Activated CD8-positive, alpha-beta T cell treated with anti-CD3 and anti-CD28 coated beads, Interleukin-2, amount 10 ng/mL, durations not matched to agents 7 days and 5 days (primary cell): ENCODE data around the gene SPG7. TPM values are rescaled to one million over a fixed set of nuclear protein-coding genes. Genes with fewer than 3 reads are reported as not detected.
"Not testable (repeated sequence)": the region's sequence is repeated elsewhere in the genome, so short reads cannot be mapped to it uniquely, and the experiment has no call there.

ENCODE experiments used
- ATAC-seq: fragments of 150-1000 bp; cut with Tn5 transposase; one replicate; pipeline ENCODE4 v1.10.0; 2021; ENCODE audit warnings: moderate library complexity
- CTCF ChIA-PET: fragments of 350-600 bp; sonication (Branson Sonifier 250); formaldehyde crosslinking; loops from one replicate; lab custom pipeline; 2021; ENCODE audit warnings: antibody characterized with exemption; lab: Charles Lee
- POLR2A ChIA-PET: fragments of 350-600 bp; sonication (Branson Sonifier 250); formaldehyde crosslinking; loops from one replicate; lab custom pipeline; 2021; ENCODE audit warnings: antibody characterized with exemption; lab: Charles Lee
- DNase-seq: peaks from one replicate; pipeline ENCODE4 v3.0.0-alpha.2; 2020
- H3K27ac Mint-ChIP-seq: one replicate; pipeline ENCODE4 v1.8.0; 2021; ENCODE audit warnings: mild to moderate bottlenecking, mixed read lengths
- H3K27me3 Mint-ChIP-seq: one replicate; pipeline ENCODE4 v1.8.0; 2021; ENCODE audit warnings: low read depth, mixed read lengths
- H3K36me3 Mint-ChIP-seq: one replicate; pipeline ENCODE4 v1.8.0; 2021; ENCODE audit warnings: low read depth, mixed read lengths
- H3K4me1 Mint-ChIP-seq: one replicate; pipeline ENCODE4 v1.8.0; 2021; ENCODE audit warnings: low read depth, mixed read lengths
- H3K4me3 Mint-ChIP-seq: one replicate; pipeline ENCODE4 v1.8.0; 2021; ENCODE audit warnings: mild to moderate bottlenecking, mixed read lengths
- H3K9me3 Mint-ChIP-seq: one replicate; pipeline ENCODE4 v1.8.0; 2022; ENCODE audit warnings: mixed read lengths; ENCODE audit not compliant: insufficient read depth
- total RNA-seq, 2 experiments: library from RNA; stranded (reverse); gene quantifications; one replicate each; pipeline ENCODE4 v1.2.3, GENCODE V29; 2021

SPG7 gene
- total RNA-seq: 10 to 100 TPM; 94.7 to 98.4 TPM

DNA sequence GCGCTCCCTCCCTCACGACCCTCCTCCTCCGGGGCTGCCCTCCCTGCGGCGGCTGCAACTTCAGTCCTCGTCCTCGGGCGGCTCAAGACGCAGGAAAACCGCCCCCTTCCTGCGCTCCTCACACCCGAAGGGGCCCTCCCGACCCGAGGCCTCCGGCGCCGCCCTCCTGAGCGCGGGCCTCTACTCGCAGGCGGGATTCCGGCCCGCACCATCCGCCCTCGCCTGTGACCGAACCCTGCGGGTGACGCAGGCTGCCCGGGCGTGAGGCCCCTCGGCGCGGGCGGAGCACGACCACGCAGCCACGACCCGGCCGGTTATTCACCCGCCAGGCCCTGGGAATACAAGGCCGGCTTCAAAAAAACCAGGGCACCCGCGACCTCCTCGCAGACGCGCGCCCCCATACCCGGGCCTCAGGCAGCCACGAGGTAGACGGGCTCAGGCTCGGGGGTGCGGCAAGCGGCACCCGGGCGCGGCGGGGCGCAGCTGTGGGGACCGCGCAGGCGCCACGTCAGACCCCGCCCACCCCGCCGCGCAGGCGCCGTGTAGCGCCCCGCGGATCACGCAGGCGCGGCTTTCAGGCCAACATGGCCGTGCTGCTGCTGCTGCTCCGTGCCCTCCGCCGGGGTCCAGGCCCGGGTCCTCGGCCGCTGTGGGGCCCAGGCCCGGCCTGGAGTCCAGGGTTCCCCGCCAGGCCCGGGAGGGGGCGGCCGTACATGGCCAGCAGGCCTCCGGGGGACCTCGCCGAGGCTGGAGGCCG, at the start of gene SPG7:
TSS of gene SPG7 (plus strand) at position 570 of the 757 bp plus-strand sequence. CDS start at position 585, 15 bp downstream.
- ChIA-PET POLR2A (interaction anchor here (1.0 to 3.4 kb wide), 12 partner anchors 10 to 411 kb away, joined by 3 to 25 read pairs (median 5); partner anchors contain the start of gene ZNF778), CTCF (interaction anchor here (0.7 to 3.5 kb wide), 31 partner anchors 9 to 267 kb away, joined by 3 to 15 read pairs (median 4); partner anchors contain the start of gene ANKRD11)
- ATAC-seq: peak; percentile 77
- H3K4me3 Mint-ChIP-seq: peak within 1 kb of the TSS; percentile 91
- peak; percentile 90 for DNase-seq
- H3K9me3 Mint-ChIP-seq: no peaks in the 10 kb centered on the region
- peak within 1 kb of the TSS; percentile 92 for H3K27ac Mint-ChIP-seq
- peaks cover 12% of the 10 kb centered on the region for H3K36me3 Mint-ChIP-seq
- no peaks in the 10 kb centered on the region for H3K27me3 Mint-ChIP-seq
- H3K4me1 Mint-ChIP-seq: peaks cover 38% of the 10 kb centered on the region

GRCh38 chr16:89458551-89458950, 49.7 kb upstream of the SPG7 start:
- ChIA-PET CTCF (no interaction called here), POLR2A (interaction anchor here (0.8 kb wide), 1 partner anchor 21 kb away, joined by 4 read pairs; no protein-coding TSS in a partner anchor)
- H3K27ac Mint-ChIP-seq: peak overlapping the region; percentile 35
- no peak overlapping the region for H3K4me3 Mint-ChIP-seq
- H3K9me3 Mint-ChIP-seq: no peaks in the 10 kb centered on the region
- H3K27me3 Mint-ChIP-seq: no peaks in the 10 kb centered on the region
- H3K4me1 Mint-ChIP-seq: peaks cover 58% of the 10 kb centered on the region
- H3K36me3 Mint-ChIP-seq: peaks cover 31% of the 10 kb centered on the region
- ATAC-seq (no peak), DNase-seq (no peak)

- POLR2A ChIA-PET: no interaction called here
- no peaks in the 10 kb centered on the region for H3K9me3 Mint-ChIP-seq
- H3K4me3 Mint-ChIP-seq: no peak overlapping the region
- DNase-seq (no peak), ATAC-seq (no peak)
- H3K4me1 Mint-ChIP-seq: peaks cover 54% of the 10 kb centered on the region
- H3K27ac Mint-ChIP-seq: peak overlapping the region; percentile 35
- CTCF ChIA-PET: no interaction called here
- H3K36me3 Mint-ChIP-seq: peaks cover 31% of the 10 kb centered on the region
- H3K27me3 Mint-ChIP-seq: no peaks in the 10 kb centered on the region
Measured at GRCh38 chr16:89458967-89459366, 49.2 kb upstream of the SPG7 start.

DNA sequence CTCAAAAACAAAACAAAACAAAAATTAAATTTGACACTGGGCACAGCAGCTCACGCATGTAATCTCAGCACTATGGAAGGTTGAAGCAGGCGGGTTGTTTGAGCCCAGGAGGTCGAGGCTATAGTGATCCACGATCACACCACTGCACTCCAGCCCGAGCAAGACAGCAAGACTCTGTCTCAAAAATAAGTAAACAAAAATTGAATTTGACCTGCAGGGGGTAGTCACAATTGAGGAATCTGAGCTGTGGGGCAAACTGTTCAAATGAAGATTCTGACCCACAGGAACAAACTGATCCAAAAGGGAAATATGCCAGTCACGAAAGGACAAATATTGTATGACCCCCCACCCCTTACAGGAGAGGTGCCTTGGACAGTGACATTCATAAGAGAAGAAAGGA, 47.6 kb upstream of the SPG7 start:
- Mint-ChIP-seq H3K9me3 (no peaks in the 10 kb centered on the region), H3K4me3 (no peak overlapping the region), H3K27me3 (no peaks in the 10 kb centered on the region), H3K27ac (no peak overlapping the region), H3K4me1 (peaks cover 54% of the 10 kb centered on the region), H3K36me3 (peaks cover 37% of the 10 kb centered on the region)
- DNase-seq (no peak), ATAC-seq (peak; percentile 32)
- POLR2A ChIA-PET: no interaction called here
- CTCF ChIA-PET: interaction anchor here (1.4 to 1.5 kb wide), 2 partner anchors 14 to 18 kb away, joined by 3 to 5 read pairs; no protein-coding TSS in a partner anchor

DNA sequence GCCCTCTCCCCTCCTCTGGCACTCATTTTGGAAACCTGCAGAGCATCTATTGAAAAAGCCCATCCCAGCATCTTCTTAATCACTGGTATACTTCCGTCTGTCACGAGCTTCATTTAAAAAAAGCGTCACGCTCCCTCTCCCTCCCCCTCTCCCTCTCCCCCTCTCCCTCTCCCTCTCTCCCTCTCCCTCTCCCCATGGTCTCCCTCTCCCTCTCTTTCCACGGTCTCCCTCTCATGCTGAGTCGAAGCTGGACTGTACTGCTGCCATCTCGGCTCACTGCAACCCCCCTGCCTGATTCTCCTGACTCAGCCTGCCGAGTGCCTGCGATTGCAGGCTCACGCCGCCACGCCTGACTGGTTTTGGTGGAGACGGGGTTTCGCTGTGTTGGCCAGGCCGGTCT, 46.3 kb upstream of the SPG7 start:
- POLR2A ChIA-PET: not testable (repeated sequence)

DNA sequence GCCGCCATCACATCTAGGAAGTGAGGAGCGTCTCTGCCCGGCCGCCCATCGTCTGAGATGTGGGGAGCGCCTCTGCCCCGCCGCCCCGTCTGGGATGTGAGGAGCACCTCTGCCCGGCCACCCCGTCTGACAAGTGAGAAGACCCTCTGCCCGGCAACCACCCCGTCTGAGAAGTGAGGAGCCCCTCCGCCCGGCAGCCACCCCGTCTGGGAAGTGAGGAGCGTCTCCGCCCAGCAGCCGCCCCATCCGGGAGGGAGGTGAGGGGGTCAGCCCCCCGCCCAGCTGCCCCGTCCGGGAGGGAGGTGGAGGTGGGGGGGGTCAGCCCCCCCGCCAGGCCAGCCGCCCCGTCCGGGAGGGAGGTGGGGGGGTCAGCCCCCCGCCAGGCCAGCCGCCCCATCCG, 45.6 kb upstream of the SPG7 start:
- H3K4me3 Mint-ChIP-seq, POLR2A ChIA-PET, ATAC-seq, DNase-seq, CTCF ChIA-PET, H3K27ac Mint-ChIP-seq, H3K27me3 Mint-ChIP-seq, H3K9me3 Mint-ChIP-seq: not testable (repeated sequence)
- H3K36me3 Mint-ChIP-seq: peaks cover 35% of the 10 kb centered on the region
- H3K4me1 Mint-ChIP-seq: peaks cover 56% of the 10 kb centered on the region

More for the DNA sequence above, 46.3 kb upstream of the SPG7 start:
- H3K36me3 Mint-ChIP-seq: peaks cover 35% of the 10 kb centered on the region
- H3K27ac Mint-ChIP-seq, H3K9me3 Mint-ChIP-seq, ATAC-seq, H3K27me3 Mint-ChIP-seq, CTCF ChIA-PET, H3K4me3 Mint-ChIP-seq, DNase-seq: not testable (repeated sequence)
- H3K4me1 Mint-ChIP-seq: peaks cover 52% of the 10 kb centered on the region

GRCh38 chr16:89463312-89463711, 44.9 kb upstream of the SPG7 start:
- H3K4me3 Mint-ChIP-seq, H3K9me3 Mint-ChIP-seq, CTCF ChIA-PET, ATAC-seq, H3K27ac Mint-ChIP-seq, DNase-seq, H3K27me3 Mint-ChIP-seq, POLR2A ChIA-PET: not testable (repeated sequence)
- Mint-ChIP-seq H3K36me3 (peaks cover 34% of the 10 kb centered on the region), H3K4me1 (peaks cover 60% of the 10 kb centered on the region)

DNA sequence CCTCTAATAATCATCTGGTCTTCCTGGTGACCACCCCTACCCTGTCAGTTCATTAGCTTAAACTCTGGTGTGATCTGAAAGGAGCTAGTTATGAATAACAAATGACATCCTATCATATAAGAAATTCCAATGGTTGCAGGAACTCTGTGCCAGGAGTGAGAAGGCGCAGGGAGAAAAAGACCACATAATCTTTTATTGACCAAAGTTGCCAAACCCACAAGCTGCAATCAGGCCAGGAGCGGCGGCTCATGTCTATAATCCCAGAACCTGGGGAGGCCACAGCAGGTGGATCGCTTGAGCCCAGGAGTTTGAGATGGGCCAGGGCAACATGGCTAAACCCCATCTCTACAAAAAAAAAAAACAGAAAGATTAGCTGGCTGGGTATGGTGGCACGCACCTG, 41.3 kb upstream of the SPG7 start:
- ChIA-PET POLR2A (interaction anchor here (0.6 to 1.4 kb wide), 2 partner anchors 9 to 21 kb away, joined by 3 read pairs; no protein-coding TSS in a partner anchor), CTCF (interaction anchor here (1.1 to 1.4 kb wide), 2 partner anchors 11 to 58 kb away, joined by 5 read pairs; no protein-coding TSS in a partner anchor)
- H3K9me3 Mint-ChIP-seq: no peaks in the 10 kb centered on the region
- peaks cover 55% of the 10 kb centered on the region for H3K4me1 Mint-ChIP-seq
- no peak for DNase-seq
- ATAC-seq: no peak
- H3K27me3 Mint-ChIP-seq: no peaks in the 10 kb centered on the region
- peaks cover 31% of the 10 kb centered on the region for H3K36me3 Mint-ChIP-seq
- no peak overlapping the region for H3K4me3 Mint-ChIP-seq
- H3K27ac Mint-ChIP-seq: no peak overlapping the region

- H3K36me3 Mint-ChIP-seq: peaks cover 36% of the 10 kb centered on the region
- DNase-seq (no peak), ATAC-seq (no peak)
- no peak overlapping the region for H3K27ac Mint-ChIP-seq
- POLR2A ChIA-PET: interaction anchor here (1.4 kb wide), 1 partner anchor 21 kb away, joined by 3 read pairs; no protein-coding TSS in a partner anchor
- H3K4me1 Mint-ChIP-seq: peaks cover 59% of the 10 kb centered on the region
- no peaks in the 10 kb centered on the region for H3K9me3 Mint-ChIP-seq
- H3K27me3 Mint-ChIP-seq: no peaks in the 10 kb centered on the region
- no peak overlapping the region for H3K4me3 Mint-ChIP-seq
- CTCF ChIA-PET: interaction anchor here (1.1 to 1.4 kb wide), 2 partner anchors 12 to 58 kb away, joined by 5 read pairs; no protein-coding TSS in a partner anchor
Measured at GRCh38 chr16:89467382-89467781, 40.8 kb upstream of the SPG7 start.

DNA sequence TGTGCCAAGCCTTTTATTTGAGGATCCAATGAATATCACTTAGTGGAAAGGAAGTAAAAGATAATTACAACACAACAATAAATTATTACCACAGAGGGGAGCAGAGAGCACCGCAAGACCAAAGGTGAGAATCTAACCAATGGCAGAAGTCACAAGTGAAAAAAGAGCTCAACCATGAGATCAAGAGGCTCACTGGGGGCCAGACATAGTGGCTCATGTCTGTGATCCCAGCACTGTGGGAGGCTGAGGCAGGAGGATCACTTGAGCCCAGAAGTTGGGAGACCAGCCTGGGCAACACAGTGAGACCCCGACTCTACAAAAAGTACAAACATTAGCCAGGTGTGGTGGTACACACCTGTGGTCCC, 35.5 kb upstream of the SPG7 start:
- ChIA-PET CTCF (interaction anchor here (1.2 to 2.7 kb wide), 5 partner anchors 10 to 65 kb away, joined by 3 to 13 read pairs (median 6); no protein-coding TSS in a partner anchor), POLR2A (interaction anchor here (1.2 to 2.6 kb wide), 2 partner anchors 9 to 12 kb away, joined by 7 to 16 read pairs; no protein-coding TSS in a partner anchor)
- peaks cover 83% of the 10 kb centered on the region for H3K4me1 Mint-ChIP-seq
- peaks cover 3% of the 10 kb centered on the region for H3K9me3 Mint-ChIP-seq
- H3K27me3 Mint-ChIP-seq: no peaks in the 10 kb centered on the region
- DNase-seq (no peak), ATAC-seq (no peak)
- H3K36me3 Mint-ChIP-seq: peaks cover 37% of the 10 kb centered on the region
- no peak overlapping the region for H3K4me3 Mint-ChIP-seq
- peak overlapping the region; percentile 16 for H3K27ac Mint-ChIP-seq

DNA sequence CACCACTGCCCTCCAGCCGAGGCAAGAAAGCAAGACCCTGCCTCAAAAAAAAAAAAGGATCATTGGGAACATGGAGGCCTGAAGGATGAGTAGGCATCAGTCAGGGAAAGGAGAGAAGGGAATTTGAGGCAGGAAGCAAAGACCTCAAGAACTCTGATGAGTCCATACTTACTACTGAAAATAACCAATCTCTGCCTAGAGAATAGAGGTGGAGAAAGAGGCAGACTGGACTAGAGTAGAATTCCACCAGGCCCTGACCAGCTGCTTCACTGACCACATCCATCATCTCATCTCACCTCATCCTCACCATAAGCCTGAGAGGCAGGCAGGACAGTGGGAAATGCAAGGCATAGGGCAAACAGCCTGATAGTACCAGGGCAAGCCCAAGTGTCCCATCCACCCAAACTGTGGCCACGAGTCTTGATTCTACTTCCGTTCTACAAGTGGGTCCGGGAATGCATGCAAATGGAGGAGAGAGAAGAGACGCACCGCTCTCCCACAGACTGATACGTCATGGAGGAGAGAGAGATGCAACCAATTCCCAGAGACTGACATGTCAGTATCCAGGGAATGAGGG, 35.0 kb upstream of the SPG7 start:
- CTCF ChIA-PET: interaction anchor here (1.2 to 2.7 kb wide), 5 partner anchors 10 to 65 kb away, joined by 3 to 13 read pairs (median 6); no protein-coding TSS in a partner anchor

More for the DNA sequence above, 35.0 kb upstream of the SPG7 start:
- Mint-ChIP-seq H3K9me3 (peaks cover 3% of the 10 kb centered on the region), H3K4me3 (no peak overlapping the region), H3K27me3 (no peaks in the 10 kb centered on the region), H3K27ac (peak overlapping the region; percentile 51), H3K4me1 (peaks cover 83% of the 10 kb centered on the region), H3K36me3 (peaks cover 36% of the 10 kb centered on the region)
- POLR2A ChIA-PET: interaction anchor here (0.5 to 2.6 kb wide), 3 partner anchors 8 to 159 kb away, joined by 3 to 16 read pairs (median 7); no protein-coding TSS in a partner anchor
- no peak for DNase-seq
- no peak for ATAC-seq
